Right kidney (tissue), 1 donor: ENCODE data around the gene DDAH2.
"Not testable (repeated sequence)": the region's sequence is repeated elsewhere in the genome, so short reads cannot be mapped to it uniquely, and the experiment has no call there.

ENCODE experiments used
- DNase-seq: peaks from one replicate; pipeline ENCODE4 v3.0.0-alpha.2; 2016

DDAH2 gene

GRCh38 chr6:31715022-31715958 is 13.8 kb downstream of the DDAH2 start, which contains the start of gene LY6G6D:
TSS of gene LY6G6D (plus strand) at chr6:31715348. CDS start at chr6:31715356, 8 bp downstream.
- DNase-seq: no peak

DNA sequence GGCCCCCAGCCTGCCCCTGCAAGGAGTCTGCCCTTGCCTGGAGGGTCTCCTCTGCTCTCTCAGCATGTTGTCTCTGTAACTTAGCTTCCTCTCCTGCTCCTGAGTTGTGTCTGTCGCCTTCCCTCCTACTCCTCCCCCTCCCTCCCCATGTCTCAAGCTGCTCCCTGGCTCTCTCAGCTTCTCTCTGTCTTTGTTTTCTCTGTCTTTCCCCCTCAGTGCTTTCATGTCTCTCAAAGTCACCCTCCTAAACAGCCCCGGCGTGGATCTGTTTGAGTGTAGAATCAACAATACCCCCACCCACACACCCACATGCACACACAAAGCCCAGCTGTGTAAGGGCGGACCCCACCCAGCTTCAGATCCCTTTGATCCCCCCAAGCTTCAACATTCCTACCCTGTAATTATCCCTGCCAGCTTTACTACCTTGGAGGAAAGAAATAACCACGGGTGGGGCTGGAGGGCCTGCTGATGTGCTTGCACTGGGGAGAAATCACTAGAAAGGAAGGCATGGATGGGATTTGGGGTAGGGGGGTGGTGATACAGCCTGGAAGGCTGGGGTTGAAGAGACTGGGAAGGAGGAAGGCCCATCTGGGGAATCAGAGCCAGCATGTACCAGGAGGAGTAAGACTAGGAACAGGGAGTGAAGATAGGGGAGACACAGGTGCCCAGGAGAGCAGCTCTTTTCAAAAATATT is 15.0 kb downstream of the DDAH2 start:
- peak; percentile 63 for DNase-seq

DNA sequence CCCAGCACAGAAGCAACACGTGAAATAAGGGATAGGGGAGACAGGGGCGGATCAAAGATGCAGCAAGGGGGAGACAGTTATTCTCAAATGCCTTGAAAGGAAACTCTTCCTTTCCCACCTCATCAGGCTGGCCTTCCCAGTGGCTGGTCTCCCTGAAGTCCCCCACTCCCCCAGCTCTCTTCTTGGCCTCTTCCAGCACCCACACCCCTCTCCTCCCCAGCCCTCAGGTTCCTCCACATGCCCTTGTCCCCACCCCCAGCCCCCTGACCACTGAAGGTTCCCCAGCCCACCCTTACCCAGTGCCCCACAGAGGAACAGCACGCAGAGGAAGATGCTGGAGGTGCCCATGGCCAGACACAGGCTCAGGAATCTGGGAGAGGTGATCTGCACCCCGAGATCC is 15.6 kb downstream of the DDAH2 start:
- no peak for DNase-seq

DNA sequence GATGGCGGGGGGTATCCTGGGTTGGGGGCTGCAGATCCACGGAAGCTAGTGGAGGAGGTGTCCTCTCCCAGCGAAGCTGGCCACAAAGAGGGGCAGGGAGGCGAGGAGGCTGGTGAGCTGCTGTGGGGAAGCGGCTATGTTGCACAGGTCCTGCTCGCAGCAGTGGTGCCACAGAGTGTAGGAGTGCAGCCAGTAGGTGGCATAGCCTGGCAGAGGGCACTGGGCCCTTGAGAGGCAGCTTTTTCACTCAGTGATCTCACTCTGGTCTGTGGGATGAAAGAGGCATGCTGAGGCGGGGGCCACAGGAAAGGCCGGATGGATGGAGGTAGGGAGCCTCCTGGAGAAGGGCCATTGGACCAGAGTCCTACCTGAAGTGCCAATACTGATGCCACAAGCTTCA is 16.8 kb downstream of the DDAH2 start:
- DNase-seq: no peak

GRCh38 chr6:31711233-31711632 is 17.9 kb downstream of the DDAH2 start:
- no peak for DNase-seq

GRCh38 chr6:31710523-31711219 is 18.4 kb downstream of the DDAH2 start:
- no peak for DNase-seq

DNA sequence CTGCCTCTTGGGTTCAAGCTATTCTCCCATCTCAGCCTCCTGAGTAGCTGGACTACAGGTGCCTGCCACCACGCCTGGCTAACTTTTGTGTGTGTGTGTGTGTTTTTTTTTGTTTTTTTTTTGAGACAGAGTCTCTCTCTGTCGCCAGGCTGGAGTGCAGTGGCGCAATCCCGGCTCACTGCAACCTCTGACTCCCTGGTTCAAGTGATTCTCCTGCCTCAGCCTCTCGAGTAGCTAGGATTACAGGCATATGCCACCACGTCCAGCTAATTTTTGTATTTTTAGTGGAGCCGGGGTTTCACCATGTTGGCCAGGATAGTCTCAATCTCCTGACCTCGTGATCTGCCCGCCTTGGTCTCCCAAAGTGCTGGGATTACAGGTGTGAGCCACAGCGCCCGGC is 19.9 kb downstream of the DDAH2 start:
- DNase-seq: not testable (repeated sequence)

- DNase-seq: no peak
These were observed 20.9 kb downstream of the DDAH2 start for GRCh38 chr6:31708224-31708623.

DNA sequence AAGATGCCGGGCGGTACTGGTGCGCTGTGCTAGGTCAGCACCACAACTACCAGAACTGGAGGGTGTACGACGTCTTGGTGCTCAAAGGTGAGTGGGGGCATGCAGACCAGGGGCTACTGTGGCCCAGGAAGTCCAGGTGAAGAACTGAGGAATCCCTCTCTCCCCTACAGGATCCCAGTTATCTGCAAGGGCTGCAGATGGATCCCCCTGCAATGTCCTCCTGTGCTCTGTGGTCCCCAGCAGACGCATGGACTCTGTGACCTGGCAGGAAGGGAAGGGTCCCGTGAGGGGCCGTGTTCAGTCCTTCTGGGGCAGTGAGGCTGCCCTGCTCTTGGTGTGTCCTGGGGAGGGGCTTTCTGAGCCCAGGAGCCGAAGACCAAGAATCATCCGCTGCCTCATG is 21.4 kb downstream of the DDAH2 start:
- DNase-seq: no peak

DNA sequence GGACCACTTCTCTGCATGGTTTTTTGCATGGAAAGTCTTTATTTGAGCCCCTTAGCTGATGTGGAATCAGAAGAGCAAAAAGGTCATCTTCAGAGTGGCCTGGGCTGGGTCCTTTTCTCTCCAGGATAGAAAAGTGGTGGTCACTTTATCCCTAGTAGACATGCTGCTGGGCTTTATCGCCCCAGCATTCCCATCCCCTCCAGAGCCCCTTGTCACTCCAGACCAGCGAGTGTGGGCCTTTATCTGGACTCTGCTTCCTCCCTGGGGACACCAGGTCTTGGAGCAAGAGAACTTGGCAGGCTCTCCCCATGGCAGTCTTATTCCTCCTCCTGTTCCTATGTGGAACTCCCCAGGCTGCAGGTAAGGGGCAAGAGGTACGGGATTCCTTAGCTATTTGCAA is 22.5 kb downstream of the DDAH2 start, which contains the start of gene LY6G6F:
Gene LY6G6F (plus strand): TSS at position 268 of the 400 bp plus-strand sequence. CDS start 41 bp downstream, at position 309.
- DNase-seq: no peak

DNA sequence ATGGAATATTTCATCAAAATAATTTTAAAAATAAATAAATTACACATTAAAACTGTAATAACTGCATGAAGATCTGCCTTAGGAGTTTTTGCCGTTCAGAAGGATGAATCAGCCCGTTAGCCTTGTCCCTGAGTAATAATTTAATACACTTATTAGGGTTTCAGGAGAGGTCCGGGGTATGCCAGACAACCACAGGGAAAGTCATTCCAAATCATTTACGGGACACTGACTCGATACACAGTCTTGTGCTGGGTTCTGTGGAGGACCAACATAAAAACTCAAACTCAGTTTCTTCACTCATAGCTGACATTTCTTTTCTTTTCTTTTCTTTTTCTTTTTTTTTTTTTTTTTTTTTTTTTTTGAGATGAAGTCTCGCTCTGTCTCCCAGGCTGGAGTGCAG is 23.2 kb downstream of the DDAH2 start:
- no peak for DNase-seq

DNA sequence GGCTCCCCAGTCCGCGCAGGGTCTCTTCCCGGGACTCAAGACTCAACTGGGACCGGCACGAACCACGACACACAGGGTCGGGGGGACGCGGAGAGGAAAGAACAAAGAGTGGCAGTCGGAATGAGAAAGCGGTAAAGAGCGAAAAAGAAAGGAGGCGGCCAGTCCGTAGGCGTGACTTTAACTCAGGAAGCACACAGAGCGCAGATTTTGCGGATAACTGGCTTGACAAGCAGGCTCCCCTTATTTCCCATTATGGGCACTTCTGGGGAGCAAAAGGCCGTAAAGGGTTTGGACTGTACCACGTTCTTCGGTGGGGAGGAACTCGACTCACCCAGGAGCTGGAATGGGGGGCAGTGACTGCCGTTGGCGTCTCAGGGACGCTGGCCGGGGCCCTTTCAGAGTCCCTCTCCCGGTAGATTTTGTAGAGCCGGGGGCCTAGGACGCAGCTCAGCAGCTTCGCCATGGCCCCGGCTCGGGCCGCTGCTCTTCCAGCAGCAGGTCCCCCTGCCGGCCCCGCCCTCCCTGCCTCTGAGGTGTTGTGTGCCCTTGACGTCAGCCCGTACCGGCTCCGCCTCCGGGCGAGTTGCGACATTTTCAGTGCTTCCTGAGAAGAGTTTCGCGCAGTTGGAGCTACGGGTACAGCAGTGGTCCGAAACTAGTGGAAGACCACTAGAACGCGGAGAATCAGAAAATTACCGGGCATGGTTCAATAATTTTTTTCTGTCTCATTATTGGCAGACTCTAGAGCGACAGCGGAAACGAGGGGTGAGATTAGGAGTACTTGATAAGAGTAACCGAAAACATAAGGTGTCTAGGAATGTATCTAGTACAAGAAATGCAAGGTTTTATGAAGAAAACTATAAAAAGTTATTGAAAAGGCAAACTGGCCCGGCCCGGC is 26.0 kb downstream of the DDAH2 start, which contains the start of gene ABHD16A:
Gene ABHD16A (minus strand): TSS at position 506 of the 898 bp plus-strand sequence. CDS start 43 bp downstream, at position 463.
- peak; percentile 99 for DNase-seq

DNA sequence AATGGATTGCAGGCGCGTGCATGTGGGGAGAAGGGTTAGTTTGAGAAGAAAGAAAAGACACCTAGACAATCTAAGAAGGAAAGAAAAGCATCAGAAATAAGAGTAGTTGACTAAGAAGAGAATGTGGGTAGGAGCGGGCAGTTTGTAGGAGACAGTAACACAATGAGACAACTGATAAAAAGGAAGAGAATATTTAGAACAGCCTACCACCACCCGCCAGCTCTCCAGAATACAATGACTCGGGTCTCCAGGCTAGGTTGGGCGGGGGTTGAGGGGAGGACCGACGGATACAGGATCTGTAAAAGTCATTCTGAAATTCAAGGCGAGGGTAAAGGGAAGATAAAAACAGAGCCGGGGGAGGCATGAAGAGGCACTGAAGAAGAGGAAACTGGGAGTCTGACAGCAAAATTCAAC is 26.7 kb downstream of the DDAH2 start:
- DNase-seq: no peak

GRCh38 chr6:31701666-31702404 is 27.3 kb downstream of the DDAH2 start:
- no peak for DNase-seq

DNA sequence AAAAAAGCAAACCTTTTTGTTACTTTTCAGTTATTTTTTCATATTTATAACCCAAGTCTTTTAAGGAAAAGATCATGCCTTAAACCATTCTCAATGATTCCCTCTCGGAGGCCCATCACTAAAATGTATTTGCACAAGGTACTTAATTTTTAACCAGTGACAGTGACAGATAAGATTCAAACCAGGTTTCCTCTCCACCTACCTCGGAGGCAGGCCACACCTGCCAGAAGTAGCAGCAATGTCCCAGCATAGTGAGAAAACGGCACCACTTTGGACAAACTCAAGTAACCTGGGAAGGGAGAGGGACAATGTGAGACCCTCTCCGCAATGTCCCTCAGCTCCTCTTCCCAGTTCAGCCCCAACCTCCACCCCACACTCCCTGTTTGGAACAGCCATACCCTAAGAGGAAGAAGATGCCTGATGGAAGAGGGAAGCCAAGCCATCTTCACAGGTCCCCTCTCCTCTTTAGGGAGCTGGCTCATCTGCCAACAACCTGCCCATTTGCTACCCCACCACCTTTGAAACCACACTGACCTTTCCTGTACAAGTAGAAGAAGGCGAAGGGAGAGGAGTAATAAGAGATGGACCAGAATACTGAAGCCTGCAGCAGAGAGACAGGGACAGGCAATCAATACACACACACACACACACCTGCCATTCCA is 28.2 kb downstream of the DDAH2 start:
- DNase-seq: no peak

- DNase-seq: no peak
These were observed 31.5 kb downstream of the DDAH2 start for GRCh38 chr6:31697555-31697954.

GRCh38 chr6:31693535-31693934 is 35.6 kb downstream of the DDAH2 start:
- DNase-seq: no peak

GRCh38 chr6:31692886-31693285 is 36.2 kb downstream of the DDAH2 start:
- DNase-seq: no peak

DNA sequence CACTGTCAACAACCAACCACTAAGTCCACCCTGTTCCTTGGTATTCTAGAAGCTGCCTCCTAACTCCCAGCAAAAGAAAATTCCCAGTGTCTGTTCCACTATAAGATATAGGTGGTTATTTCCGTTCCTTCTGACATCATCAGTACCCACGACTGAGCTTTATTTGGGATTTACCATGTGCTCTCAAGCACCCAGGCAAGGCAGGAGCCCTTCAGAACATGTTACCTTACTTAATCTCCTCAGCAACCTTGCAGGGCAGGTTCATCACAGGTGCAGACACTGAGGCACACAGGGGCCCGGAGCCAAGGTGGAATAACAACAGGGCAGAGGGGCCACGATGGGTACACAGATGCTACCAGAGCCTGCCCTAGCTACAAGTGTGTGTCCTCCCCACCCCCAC is 36.7 kb downstream of the DDAH2 start:
- no peak for DNase-seq

DNA sequence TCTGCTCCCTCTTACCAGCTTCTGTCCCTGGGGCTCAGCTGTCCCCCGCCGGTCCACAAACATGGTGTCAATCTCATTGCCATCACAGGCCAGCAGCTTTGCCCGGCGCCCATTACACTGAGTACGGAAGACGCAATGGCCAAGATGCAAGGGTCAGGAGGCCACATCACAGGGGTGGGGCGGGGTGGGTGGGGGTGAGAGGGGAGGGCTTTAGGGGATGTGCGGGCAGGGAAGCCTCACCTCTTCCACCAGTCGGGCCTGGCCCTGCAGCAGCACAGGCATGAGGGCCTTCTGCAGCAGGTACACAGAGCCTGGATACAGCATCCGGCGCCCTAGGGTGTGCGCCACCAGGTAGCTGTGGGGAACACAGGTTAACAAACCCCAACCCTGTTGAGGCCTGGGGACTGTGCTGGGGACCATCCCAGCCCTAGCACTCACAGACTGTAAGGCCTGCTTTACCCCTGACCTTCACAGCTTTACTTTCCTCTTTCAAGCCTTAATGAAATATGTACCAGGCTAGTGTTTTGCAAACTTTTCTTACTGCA is 37.5 kb downstream of the DDAH2 start:
- no peak for DNase-seq
